Glutamatergic neuron (in vitro differentiated cells): Measurements from ENCODE around the gene TBC1D14. TPM values are rescaled to one million over a fixed set of nuclear protein-coding genes. Genes with fewer than 3 reads are reported as not detected.

Experiments used
- DNase-seq: peaks from one replicate; pipeline ENCODE4 v3.0.0; 2022
- H3K27ac Mint-ChIP-seq: one replicate; pipeline ENCODE4 v1.8.0; 2020; ENCODE audit warnings: mild to moderate bottlenecking, mixed read lengths, inconsistent platforms; ENCODE audit not compliant: unreplicated experiment
- H3K27me3 Mint-ChIP-seq: one replicate; pipeline ENCODE4 v1.8.0; 2020; ENCODE audit warnings: mild to moderate bottlenecking, moderate library complexity, mixed read lengths, inconsistent platforms; ENCODE audit not compliant: unreplicated experiment
- H3K36me3 Mint-ChIP-seq: one replicate; pipeline ENCODE4 v1.8.0; 2020; ENCODE audit warnings: mild to moderate bottlenecking, mixed read lengths, inconsistent platforms; ENCODE audit not compliant: unreplicated experiment
- H3K4me1 Mint-ChIP-seq: one replicate; pipeline ENCODE4 v1.8.0; 2020; ENCODE audit warnings: mild to moderate bottlenecking, low read depth, mixed read lengths, inconsistent platforms; ENCODE audit not compliant: unreplicated experiment
- H3K4me3 Mint-ChIP-seq: one replicate; pipeline ENCODE4 v1.8.0; 2020; ENCODE audit warnings: mild to moderate bottlenecking, mixed read lengths, inconsistent platforms; ENCODE audit not compliant: unreplicated experiment
- H3K9me3 Mint-ChIP-seq: one replicate; pipeline ENCODE4 v1.8.0; 2020; ENCODE audit warnings: mild to moderate bottlenecking, moderate library complexity, mixed read lengths, inconsistent platforms; ENCODE audit not compliant: unreplicated experiment
- CTCF ChIP-seq: fragments of 200-600 bp; sonication (generic); IDR thresholded peaks from one replicate; pipeline ENCODE4 v1.5.0; 2021; ENCODE audit not compliant: partially characterized antibody, unreplicated experiment
- total RNA-seq: library from RNA; stranded (reverse); fragmentation: NEBNext Ultra II Directional; extraction: Animal tissue kit (Norgen Biotek cat#: 25700); gene quantifications from one replicate; pipeline ENCODE4 v1.2.1, GENCODE V29; 2021; ENCODE audit not compliant: unreplicated experiment

The TBC1D14 gene
- total RNA-seq, 1 donor from 2014 or later = 82.2 TPM

DNA sequence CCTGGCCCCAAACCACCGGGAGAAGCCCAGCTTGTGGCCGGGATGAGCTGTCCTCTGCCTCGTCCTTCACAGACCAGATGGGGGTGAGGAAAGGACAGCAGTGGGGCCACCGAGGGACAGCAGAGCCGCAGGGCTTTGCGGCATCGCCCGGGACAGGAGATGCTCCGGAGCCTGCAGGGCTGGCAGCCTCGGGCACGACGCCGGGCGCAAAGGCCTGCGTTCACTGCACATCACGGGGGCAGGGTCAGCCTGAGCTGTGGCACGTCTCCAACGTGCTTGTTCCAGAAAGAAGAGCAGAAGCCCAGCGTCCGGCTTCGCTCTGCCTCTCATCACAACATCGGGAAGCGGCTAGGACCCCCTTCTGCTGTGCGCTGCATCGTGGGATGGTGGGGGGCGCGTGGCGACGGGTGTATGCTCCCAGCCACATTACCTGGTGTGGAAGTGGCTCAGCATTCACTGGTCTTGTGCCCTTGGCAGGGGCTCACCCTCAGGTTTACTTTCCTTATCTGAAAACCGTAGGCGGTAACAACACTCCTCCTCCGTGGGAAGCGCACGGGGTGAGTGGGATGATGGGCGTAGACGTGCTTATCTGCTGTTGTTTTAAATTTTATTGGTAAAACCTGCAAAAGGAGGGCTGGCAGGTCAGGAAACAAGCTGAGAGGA lies 141.0 kb downstream of the TBC1D14 start:
- Mint-ChIP-seq H3K9me3 (peaks cover 2% of the 10 kb centered on the region), H3K4me1 (peaks cover 21% of the 10 kb centered on the region), H3K27ac (no peak overlapping the region), H3K36me3 (peaks cover 7% of the 10 kb centered on the region), H3K27me3 (peaks cover 6% of the 10 kb centered on the region), H3K4me3 (no peak overlapping the region)
- TF ChIP-seq CTCF = no peak
- DNase-seq = no peak

GRCh38 chr4:7051144-7051495 lies 141.5 kb downstream of the TBC1D14 start:
- peaks cover 2% of the 10 kb centered on the region for H3K9me3 Mint-ChIP-seq
- H3K27ac Mint-ChIP-seq = no peak overlapping the region
- H3K4me3 Mint-ChIP-seq = no peak overlapping the region
- no peak for TF ChIP-seq CTCF
- DNase-seq = no peak
- H3K4me1 Mint-ChIP-seq = peaks cover 15% of the 10 kb centered on the region
- peaks cover 7% of the 10 kb centered on the region for H3K36me3 Mint-ChIP-seq
- peaks cover 6% of the 10 kb centered on the region for H3K27me3 Mint-ChIP-seq

DNA sequence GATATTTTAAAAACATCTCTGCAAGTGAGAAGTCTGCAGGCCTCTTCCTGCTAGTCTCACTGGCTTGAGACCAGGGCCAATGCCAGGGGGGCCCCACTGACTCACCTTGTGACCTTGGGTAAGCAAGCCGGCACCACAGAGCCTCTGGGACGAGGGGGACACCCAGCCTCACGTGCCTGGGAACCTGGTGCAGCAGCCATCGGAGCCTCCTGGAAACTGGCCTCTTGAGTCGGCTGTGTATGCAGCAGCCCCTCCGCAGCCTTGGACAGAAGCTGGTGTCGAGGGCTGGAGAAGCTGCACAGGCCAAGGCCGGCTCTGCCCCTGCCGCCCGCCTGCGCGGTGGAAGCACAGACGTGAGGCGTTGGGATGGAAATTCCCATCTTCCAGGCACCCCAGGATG lies 142.3 kb downstream of the TBC1D14 start:
- peaks cover 9% of the 10 kb centered on the region for H3K4me1 Mint-ChIP-seq
- TF ChIP-seq CTCF = no peak
- no peak overlapping the region for H3K27ac Mint-ChIP-seq
- peaks cover 7% of the 10 kb centered on the region for H3K36me3 Mint-ChIP-seq
- peaks cover 2% of the 10 kb centered on the region for H3K9me3 Mint-ChIP-seq
- H3K4me3 Mint-ChIP-seq = no peak overlapping the region
- H3K27me3 Mint-ChIP-seq = peaks cover 6% of the 10 kb centered on the region
- DNase-seq = no peak

GRCh38 chr4:7052313-7052712 lies 142.7 kb downstream of the TBC1D14 start:
- H3K27me3 Mint-ChIP-seq = peaks cover 6% of the 10 kb centered on the region
- H3K27ac Mint-ChIP-seq = no peak overlapping the region
- peaks cover 7% of the 10 kb centered on the region for H3K36me3 Mint-ChIP-seq
- peaks cover 2% of the 10 kb centered on the region for H3K9me3 Mint-ChIP-seq
- DNase-seq = no peak
- no peak for TF ChIP-seq CTCF
- H3K4me3 Mint-ChIP-seq = no peak overlapping the region
- peaks cover 7% of the 10 kb centered on the region for H3K4me1 Mint-ChIP-seq

DNA sequence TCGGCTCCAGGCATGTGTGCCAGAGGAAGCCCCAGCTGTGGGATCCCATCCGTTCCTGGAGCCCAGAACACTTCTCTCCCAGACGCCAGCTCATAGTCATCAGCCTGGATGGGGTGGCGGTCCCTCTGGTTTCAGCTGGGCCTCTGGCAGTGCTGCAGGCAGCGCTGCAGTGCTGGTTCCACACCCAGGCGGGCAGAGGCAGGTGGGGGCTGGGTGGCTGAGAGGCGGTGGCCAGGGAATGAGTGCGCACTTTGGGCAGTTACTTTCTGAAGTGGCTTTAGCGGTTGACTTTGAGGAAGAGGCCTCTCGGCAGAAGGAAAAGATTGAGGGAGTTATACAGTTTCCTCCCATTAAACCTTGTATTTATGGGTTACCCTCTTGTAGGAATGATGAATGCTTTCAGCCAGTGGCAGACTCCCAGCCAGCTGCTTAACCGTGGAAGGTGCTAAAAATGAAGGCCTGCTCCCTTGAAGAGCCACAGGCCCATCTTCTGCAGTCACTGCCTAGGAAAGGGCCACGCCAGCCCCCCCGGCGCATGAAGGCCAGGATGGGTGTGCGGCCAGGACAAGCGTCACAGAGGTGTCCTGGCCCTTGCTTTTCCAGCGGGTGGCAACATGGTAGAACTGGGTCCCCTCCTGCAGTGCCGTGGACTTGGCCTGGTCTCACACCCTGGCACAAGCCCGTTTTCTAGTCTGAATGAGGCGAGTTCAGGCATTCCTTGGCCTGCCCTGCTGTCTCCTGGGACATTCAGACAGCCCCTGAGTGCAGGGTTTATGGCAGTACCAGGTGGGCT lies 143.5 kb downstream of the TBC1D14 start:
- peaks cover 6% of the 10 kb centered on the region for H3K27me3 Mint-ChIP-seq
- peaks cover 7% of the 10 kb centered on the region for H3K36me3 Mint-ChIP-seq
- no peak for TF ChIP-seq CTCF
- no peak overlapping the region for H3K27ac Mint-ChIP-seq
- DNase-seq = no peak
- peaks cover 6% of the 10 kb centered on the region for H3K4me1 Mint-ChIP-seq
- H3K9me3 Mint-ChIP-seq = peaks cover 2% of the 10 kb centered on the region
- no peak overlapping the region for H3K4me3 Mint-ChIP-seq
